ENCODE results near the gene CLASRP. TPM values are rescaled to one million over a fixed set of nuclear protein-coding genes. Genes with fewer than 3 reads are reported as not detected.
A peak's percentile ranks its signal among the peaks of the same experiment; 100 is the strongest.

The CLASRP gene
- total RNA-seq, 1 donor from 2014 or later, result 19.2 TPM

GRCh38 chr19:45068041-45068440 lies 29.2 kb downstream of the CLASRP start:
- DNase-seq (ENCODE audit: low read depth) (no peak), FAIRE-seq (no peak)
- Histone ChIP-seq H3K36me3 (ENCODE audit: control insufficient read depth, insufficient read depth, low read length) (peaks cover 27% of the 10 kb centered on the region), H3K4me3 (ENCODE audit: low read depth, low read length) (no peak overlapping the region), H3K27me3 (ENCODE audit: control insufficient read depth, insufficient read depth, low read length) (no peaks in the 10 kb centered on the region)
- no peak for TF ChIP-seq CTCF (IDR thresholded peaks at IDR 0.05; ENCODE audit: insufficient read depth, low read length, severe bottlenecking)

- Histone ChIP-seq H3K36me3 (ENCODE audit: control insufficient read depth, insufficient read depth, low read length) (peaks cover 23% of the 10 kb centered on the region), H3K27me3 (ENCODE audit: control insufficient read depth, insufficient read depth, low read length) (no peaks in the 10 kb centered on the region), H3K4me3 (ENCODE audit: low read depth, low read length) (no peak overlapping the region)
- peak; percentile 57 for DNase-seq (ENCODE audit: low read depth)
- TF ChIP-seq CTCF (IDR thresholded peaks at IDR 0.05; ENCODE audit: insufficient read depth, low read length, severe bottlenecking), result no peak
- FAIRE-seq, result no peak
Observed at GRCh38 chr19:45069056-45069455, 30.2 kb downstream of the CLASRP start.

GRCh38 chr19:45070214-45070613 lies 31.4 kb downstream of the CLASRP start:
- Histone ChIP-seq H3K36me3 (ENCODE audit: control insufficient read depth, insufficient read depth, low read length) (peaks cover 21% of the 10 kb centered on the region), H3K27me3 (ENCODE audit: control insufficient read depth, insufficient read depth, low read length) (no peaks in the 10 kb centered on the region)
- no peak for FAIRE-seq

GRCh38 chr19:45070861-45071544 lies 32.2 kb downstream of the CLASRP start:
- Histone ChIP-seq H3K27me3 (ENCODE audit: control insufficient read depth, insufficient read depth, low read length) (no peaks in the 10 kb centered on the region), H3K4me3 (ENCODE audit: low read depth, low read length) (no peak overlapping the region), H3K36me3 (ENCODE audit: control insufficient read depth, insufficient read depth, low read length) (peaks cover 21% of the 10 kb centered on the region)
- no peak for TF ChIP-seq CTCF (IDR thresholded peaks at IDR 0.05; ENCODE audit: insufficient read depth, low read length, severe bottlenecking)
- FAIRE-seq (no peak), DNase-seq (ENCODE audit: low read depth) (no peak)

More at GRCh38 chr19:45070214-45070613, 31.4 kb downstream of the CLASRP start:
- TF ChIP-seq CTCF (IDR thresholded peaks at IDR 0.05; ENCODE audit: insufficient read depth, low read length, severe bottlenecking), result no peak
- H3K4me3 ChIP-seq (ENCODE audit: low read depth, low read length), result no peak overlapping the region
- DNase-seq (ENCODE audit: low read depth), result no peak

GRCh38 chr19:45071545-45071938 lies 32.7 kb downstream of the CLASRP start:
- DNase-seq (ENCODE audit: low read depth) (no peak), FAIRE-seq (no peak)
- Histone ChIP-seq H3K4me3 (ENCODE audit: low read depth, low read length) (no peak overlapping the region), H3K27me3 (ENCODE audit: control insufficient read depth, insufficient read depth, low read length) (no peaks in the 10 kb centered on the region), H3K36me3 (ENCODE audit: control insufficient read depth, insufficient read depth, low read length) (peaks cover 21% of the 10 kb centered on the region)
- TF ChIP-seq CTCF (IDR thresholded peaks at IDR 0.05; ENCODE audit: insufficient read depth, low read length, severe bottlenecking), result no peak
